Daoy (cell line): ENCODE results near the gene LIN7A. TPM values are rescaled to one million over a fixed set of nuclear protein-coding genes. Genes with fewer than 3 reads are reported as not detected.
A peak's percentile ranks its signal among the peaks of the same experiment; 100 is the strongest.
"Not testable (repeated sequence)": the region's sequence is repeated elsewhere in the genome, so short reads cannot be mapped to it uniquely, and the experiment has no call there.

Source experiments
- DNase-seq: peaks from one replicate; pipeline ENCODE4 v3.0.0-alpha.2; 2015; ENCODE audit warnings: low read depth
- total RNA-seq: library from RNA; depleted of rRNA; stranded (reverse); fragments of >200 nt; shearing (Covaris generic); gene quantifications from 2 replicates; pipeline ENCODE4 v1.2.3, GENCODE V29; 2014

The LIN7A gene
- total RNA-seq, 1 experiment from 2014 or later: 1.3 TPM

- DNase-seq: no peak
These were observed 17.7 kb downstream of the LIN7A start for GRCh38 chr12:80920006-80920405.

GRCh38 chr12:80917651-80918050 lies 20.1 kb downstream of the LIN7A start:
- DNase-seq: no peak

GRCh38 chr12:80912901-80913770 lies 24.6 kb downstream of the LIN7A start:
- DNase-seq: no peak

- DNase-seq: no peak
These were observed 28.4 kb downstream of the LIN7A start for GRCh38 chr12:80909370-80909769.

GRCh38 chr12:80902711-80903110 lies 35.0 kb downstream of the LIN7A start:
- no peak for DNase-seq

GRCh38 chr12:80901661-80902060 lies 36.1 kb downstream of the LIN7A start:
- DNase-seq: no peak

- DNase-seq: no peak
These were observed 42.5 kb downstream of the LIN7A start for GRCh38 chr12:80895240-80895639.

GRCh38 chr12:80894179-80894578 lies 43.6 kb downstream of the LIN7A start:
- DNase-seq: no peak

GRCh38 chr12:80892597-80893445 lies 44.9 kb downstream of the LIN7A start:
- DNase-seq: peak; percentile 4

- DNase-seq: no peak
These were observed 53.1 kb downstream of the LIN7A start for GRCh38 chr12:80884651-80885050.

- no peak for DNase-seq
These were observed 56.6 kb downstream of the LIN7A start for GRCh38 chr12:80881106-80881505.

- DNase-seq: not testable (repeated sequence)
These were observed 59.3 kb downstream of the LIN7A start for GRCh38 chr12:80878452-80878851.

GRCh38 chr12:80877721-80878265 lies 59.9 kb downstream of the LIN7A start:
- DNase-seq: no peak

- DNase-seq: no peak
These were observed 65.7 kb downstream of the LIN7A start for GRCh38 chr12:80872053-80872452.

GRCh38 chr12:80869264-80869663 lies 68.5 kb downstream of the LIN7A start:
- no peak for DNase-seq

- no peak for DNase-seq
These were observed 69.2 kb downstream of the LIN7A start for GRCh38 chr12:80868576-80868975.

- no peak for DNase-seq
These were observed 69.8 kb downstream of the LIN7A start for GRCh38 chr12:80867941-80868340.

- no peak for DNase-seq
These were observed 73.5 kb downstream of the LIN7A start for GRCh38 chr12:80864046-80864735.

GRCh38 chr12:80862531-80862930 lies 75.2 kb downstream of the LIN7A start:
- DNase-seq: no peak

- no peak for DNase-seq
These were observed 75.9 kb downstream of the LIN7A start for GRCh38 chr12:80861641-80862378.

GRCh38 chr12:80860928-80861327 lies 76.8 kb downstream of the LIN7A start:
- DNase-seq: no peak
